ENCODE data around the gene PARP14.
"Not testable (repeated sequence)": the region's sequence is repeated elsewhere in the genome, so short reads cannot be mapped to it uniquely, and the experiment has no call there.

PARP14 gene

DNA sequence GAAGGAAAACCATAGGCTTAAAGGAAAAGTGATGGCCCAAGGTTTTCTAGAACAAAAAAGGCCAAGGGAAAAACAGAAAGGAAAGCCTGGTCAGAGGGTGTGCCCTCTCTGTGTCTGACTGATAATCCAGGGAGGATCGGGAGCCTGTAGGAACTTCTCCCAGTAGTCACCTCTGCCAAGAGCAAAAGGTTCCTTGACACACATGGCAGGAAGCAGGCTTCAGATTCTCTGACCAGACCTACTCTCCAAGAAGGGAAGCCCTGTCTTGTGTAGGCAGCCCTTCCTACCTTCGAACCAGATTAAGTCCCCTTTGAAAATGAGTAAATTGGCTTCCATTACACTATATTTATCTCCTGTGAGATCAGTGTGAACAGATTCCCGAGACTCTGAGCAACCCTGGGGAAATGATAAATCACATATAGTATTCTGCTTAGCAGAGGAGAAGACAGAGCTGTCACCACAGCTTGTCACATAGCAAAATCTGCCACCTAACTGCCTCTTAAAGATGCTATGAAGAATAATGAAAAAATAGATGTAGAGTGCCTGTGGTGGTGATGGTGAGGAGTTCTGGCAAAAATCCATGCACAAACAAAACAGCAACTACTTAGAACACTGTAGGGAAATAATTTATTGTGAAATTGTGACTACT lies 38.8 kb downstream of the PARP14 start:
- no peak overlapping the region for H3K27ac ChIP-seq
- TF ChIP-seq, protein P1, sequence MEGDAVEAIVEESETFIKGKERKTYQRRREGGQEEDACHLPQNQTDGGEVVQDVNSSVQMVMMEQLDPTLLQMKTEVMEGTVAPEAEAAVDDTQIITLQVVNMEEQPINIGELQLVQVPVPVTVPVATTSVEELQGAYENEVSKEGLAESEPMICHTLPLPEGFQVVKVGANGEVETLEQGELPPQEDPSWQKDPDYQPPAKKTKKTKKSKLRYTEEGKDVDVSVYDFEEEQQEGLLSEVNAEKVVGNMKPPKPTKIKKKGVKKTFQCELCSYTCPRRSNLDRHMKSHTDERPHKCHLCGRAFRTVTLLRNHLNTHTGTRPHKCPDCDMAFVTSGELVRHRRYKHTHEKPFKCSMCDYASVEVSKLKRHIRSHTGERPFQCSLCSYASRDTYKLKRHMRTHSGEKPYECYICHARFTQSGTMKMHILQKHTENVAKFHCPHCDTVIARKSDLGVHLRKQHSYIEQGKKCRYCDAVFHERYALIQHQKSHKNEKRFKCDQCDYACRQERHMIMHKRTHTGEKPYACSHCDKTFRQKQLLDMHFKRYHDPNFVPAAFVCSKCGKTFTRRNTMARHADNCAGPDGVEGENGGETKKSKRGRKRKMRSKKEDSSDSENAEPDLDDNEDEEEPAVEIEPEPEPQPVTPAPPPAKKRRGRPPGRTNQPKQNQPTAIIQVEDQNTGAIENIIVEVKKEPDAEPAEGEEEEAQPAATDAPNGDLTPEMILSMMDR (conservative IDR thresholded peaks at IDR 0.05), result no peak

DNA sequence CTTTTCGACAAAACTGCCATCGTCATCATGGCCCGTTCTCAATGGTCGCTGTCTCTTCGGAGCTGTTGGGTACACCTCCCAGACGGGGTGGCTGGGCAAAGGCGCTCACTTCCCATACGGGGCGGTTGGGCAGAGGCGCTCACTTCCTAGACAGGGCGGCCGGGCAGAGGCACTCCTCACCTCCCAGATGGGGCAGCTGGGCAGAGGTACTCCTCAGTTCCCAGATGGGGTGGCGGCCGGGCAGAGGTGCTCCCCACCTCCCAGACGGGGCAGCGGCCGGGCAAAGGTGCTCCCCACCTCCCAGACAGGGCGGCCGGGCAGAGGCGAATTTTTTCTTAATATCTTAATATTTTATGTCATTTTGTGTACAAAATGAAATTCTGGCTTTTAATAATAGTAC lies 44.5 kb downstream of the PARP14 start:
- no peak overlapping the region for H3K27ac ChIP-seq
- TF ChIP-seq, protein P1 (conservative IDR thresholded peaks at IDR 0.05), result no peak

DNA sequence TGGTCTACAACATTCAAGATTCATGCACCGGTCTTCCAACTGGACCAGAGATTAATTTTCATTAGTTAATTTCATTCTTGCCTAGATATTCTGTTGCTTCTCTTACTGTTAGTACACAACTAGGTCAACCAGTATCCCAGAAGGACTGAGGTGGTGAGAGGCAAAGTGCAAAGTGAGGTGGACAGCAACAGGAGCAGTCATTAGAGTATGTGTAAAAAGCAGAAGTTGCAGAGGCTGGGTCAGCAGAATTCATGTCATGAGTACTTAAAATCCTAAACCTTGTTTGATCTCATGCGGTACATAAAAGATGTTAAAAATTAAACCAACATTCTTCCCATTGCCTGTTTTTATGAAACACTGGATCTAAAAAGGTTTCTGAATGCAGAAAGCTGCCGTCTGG lies 46.7 kb downstream of the PARP14 start:
- no peak overlapping the region for H3K27ac ChIP-seq
- TF ChIP-seq, protein P1 (conservative IDR thresholded peaks at IDR 0.05), result no peak

DNA sequence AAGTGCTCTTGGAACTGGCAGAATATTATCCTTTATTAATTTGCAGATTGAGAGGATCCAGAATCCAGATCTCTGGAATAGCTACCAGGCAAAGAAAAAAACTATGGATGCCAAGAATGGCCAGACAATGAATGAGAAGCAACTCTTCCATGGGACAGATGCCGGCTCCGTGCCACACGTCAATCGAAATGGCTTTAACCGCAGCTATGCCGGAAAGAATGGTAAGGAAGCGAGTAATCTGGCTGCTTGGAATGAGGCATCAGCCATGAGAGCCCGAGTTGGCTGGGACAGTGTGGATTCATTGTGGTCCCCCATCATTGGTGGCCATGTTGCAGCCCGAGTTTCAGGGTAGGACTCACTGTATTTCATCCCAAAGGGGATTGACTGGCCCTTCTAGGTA lies 47.1 kb downstream of the PARP14 start:
- H3K27ac ChIP-seq, result no peak overlapping the region
- TF ChIP-seq, protein P1 (conservative IDR thresholded peaks at IDR 0.05), result no peak

DNA sequence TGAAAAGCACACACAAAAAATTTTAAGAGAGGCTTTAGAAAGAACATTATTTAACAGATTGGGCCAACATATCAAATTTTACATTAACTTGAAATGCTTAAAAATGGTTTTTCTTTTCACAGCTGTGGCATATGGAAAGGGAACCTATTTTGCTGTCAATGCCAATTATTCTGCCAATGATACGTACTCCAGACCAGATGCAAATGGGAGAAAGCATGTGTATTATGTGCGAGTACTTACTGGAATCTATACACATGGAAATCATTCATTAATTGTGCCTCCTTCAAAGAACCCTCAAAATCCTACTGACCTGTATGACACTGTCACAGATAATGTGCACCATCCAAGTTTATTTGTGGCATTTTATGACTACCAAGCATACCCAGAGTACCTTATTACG lies 47.5 kb downstream of the PARP14 start:
- H3K27ac ChIP-seq, result no peak overlapping the region
- TF ChIP-seq, protein P1 (conservative IDR thresholded peaks at IDR 0.05), result no peak

DNA sequence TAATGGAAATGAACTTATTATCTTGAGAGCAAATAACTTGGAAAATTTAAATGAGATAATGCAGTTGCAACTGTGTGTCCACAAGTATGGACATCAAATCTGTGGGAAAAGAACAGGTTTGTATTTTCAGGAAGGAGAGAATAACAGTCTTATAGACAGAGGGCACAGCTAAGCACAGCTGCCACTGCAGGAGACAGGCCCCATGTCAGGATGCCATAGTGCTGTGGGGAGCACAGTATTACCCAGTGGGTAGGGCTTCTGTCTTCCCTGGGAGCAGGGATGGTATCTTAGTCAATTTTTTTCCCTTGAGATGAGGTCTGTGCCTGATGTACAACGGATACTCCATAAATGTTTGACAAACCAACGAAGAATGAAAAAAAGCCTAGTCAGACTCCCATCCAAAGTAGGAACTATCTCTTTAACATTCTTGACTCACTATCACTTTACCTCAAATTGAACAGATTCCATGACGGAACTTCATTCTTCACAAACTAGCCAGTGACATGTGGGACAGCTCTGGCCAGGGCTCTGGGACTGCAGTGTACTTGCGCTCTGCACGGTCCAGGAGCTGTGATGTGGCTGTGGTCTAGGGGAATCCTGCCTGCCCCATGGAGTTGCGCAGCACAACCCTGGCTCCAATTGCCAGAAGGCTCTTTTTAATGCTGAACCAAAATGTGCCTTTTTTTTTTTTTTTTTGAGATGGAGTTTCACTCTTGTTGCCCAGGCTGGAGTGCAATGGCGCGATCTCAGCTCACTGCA lies 48.3 kb downstream of the PARP14 start:
- TF ChIP-seq, protein P1 (conservative IDR thresholded peaks at IDR 0.05), result no peak
- no peak overlapping the region for H3K27ac ChIP-seq

DNA sequence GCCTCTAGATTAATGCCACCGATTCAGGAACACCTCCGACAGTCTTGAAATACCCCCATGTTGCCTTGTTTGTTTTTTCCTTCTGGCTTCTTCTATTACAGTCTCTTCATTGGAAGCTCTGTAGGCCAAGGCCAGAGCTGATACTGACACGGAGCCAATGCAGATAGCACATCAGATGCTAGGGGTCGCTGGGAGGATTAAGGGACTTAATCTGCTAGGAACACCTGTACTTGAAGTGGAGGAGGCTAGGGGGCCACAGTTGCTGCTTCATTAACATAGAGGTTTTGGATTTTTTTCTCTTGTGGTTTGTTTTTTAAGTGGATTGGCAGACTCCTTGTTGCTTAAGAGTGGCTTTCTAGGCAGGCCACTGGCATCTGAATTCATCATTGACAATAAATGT lies 49.6 kb downstream of the PARP14 start:
- H3K27ac ChIP-seq, result no peak overlapping the region
- TF ChIP-seq, protein P1 (conservative IDR thresholded peaks at IDR 0.05), result no peak

DNA sequence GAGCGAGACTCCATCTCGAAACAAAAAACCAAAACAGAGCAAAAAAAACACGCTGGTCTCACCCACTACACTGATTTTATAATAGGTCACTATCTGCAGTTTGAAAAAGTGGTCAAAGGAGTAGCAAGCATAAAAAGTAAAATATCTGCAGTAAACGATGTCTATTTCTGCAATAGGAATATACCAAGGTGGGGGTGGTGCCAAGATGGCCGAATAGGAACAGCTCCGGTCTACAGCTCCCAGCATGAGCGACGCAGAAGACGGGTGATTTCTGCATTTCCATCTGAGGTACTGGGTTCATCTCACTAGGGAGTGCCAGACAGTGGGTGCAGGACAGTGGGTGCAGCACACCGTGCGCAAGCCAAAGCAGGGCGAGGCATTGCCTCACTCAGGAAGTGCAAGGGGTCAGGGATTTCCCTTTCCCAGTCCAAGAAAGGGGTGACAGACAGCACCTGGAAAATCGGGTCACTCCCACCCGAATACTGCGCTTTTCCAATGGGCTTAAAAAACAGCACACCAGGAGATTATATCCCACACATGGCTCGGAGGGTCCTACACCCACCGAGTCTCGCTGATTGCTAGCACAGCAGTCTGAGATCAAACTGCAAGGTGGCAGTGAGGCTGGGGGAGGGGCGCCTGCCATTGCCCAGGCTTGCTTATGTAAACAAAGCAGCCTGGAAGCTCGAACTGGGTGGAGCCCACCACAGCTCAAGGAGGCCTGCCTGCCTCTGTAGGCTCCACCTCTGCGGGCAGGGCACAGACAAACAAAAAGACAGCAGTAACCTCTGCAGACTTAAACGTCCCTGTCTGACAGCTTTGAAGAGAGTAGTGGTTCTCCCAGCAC lies 52.3 kb downstream of the PARP14 start:
- not testable (repeated sequence) for H3K27ac ChIP-seq
